ENCODE measurements around the gene ZNRF3.

The ZNRF3 gene

GRCh38 chr22:28988457-28988856 is 105.1 kb downstream of the ZNRF3 start:
- Histone ChIP-seq H3K4me1 (ENCODE audit: insufficient read depth, insufficient read length) (peaks cover 13% of the 10 kb centered on the region), H3K27me3 (ENCODE audit: insufficient read depth, insufficient read length) (no peaks in the 10 kb centered on the region), H3K36me3 (ENCODE audit: insufficient read depth, insufficient read length, low read length) (peaks cover 35% of the 10 kb centered on the region), H3K9me3 (ENCODE audit: insufficient read depth, low read length) (peaks cover 14% of the 10 kb centered on the region), H3K4me3 (ENCODE audit: insufficient read length, low read depth) (no peak overlapping the region), H3K9ac (ENCODE audit: insufficient read length, low read depth) (peak overlapping the region; percentile 18)
- DNase-seq (ENCODE audit: low read depth, low spot score): no peak
- TF ChIP-seq SUZ12 (IDR thresholded peaks at IDR 0.05; ENCODE audit: extremely low read depth, insufficient read depth, insufficient read length): no peak
- TF ChIP-seq YY1 (IDR thresholded peaks at IDR 0.05; ENCODE audit: insufficient read depth, insufficient read length): no peak
- no peak for TF ChIP-seq ZNF274 (IDR thresholded peaks at IDR 0.05; ENCODE audit: low read depth, low read length)

GRCh38 chr22:28989035-28989464 is 105.7 kb downstream of the ZNRF3 start:
- peaks cover 14% of the 10 kb centered on the region for H3K9me3 ChIP-seq (ENCODE audit: insufficient read depth, low read length)
- H3K27me3 ChIP-seq (ENCODE audit: insufficient read depth, insufficient read length): no peaks in the 10 kb centered on the region
- peaks cover 40% of the 10 kb centered on the region for H3K36me3 ChIP-seq (ENCODE audit: insufficient read depth, insufficient read length, low read length)
- TF ChIP-seq SUZ12 (IDR thresholded peaks at IDR 0.05; ENCODE audit: extremely low read depth, insufficient read depth, insufficient read length): no peak
- no peak for TF ChIP-seq YY1 (IDR thresholded peaks at IDR 0.05; ENCODE audit: insufficient read depth, insufficient read length)
- TF ChIP-seq ZNF274 (IDR thresholded peaks at IDR 0.05; ENCODE audit: low read depth, low read length): no peak
- H3K9ac ChIP-seq (ENCODE audit: insufficient read length, low read depth): peak overlapping the region; percentile 50
- H3K4me3 ChIP-seq (ENCODE audit: insufficient read length, low read depth): no peak overlapping the region
- H3K4me1 ChIP-seq (ENCODE audit: insufficient read depth, insufficient read length): peaks cover 13% of the 10 kb centered on the region
- DNase-seq (ENCODE audit: low read depth, low spot score): peak; percentile 74

GRCh38 chr22:28989484-28989883 is 106.1 kb downstream of the ZNRF3 start:
- peaks cover 40% of the 10 kb centered on the region for H3K36me3 ChIP-seq (ENCODE audit: insufficient read depth, insufficient read length, low read length)
- TF ChIP-seq YY1 (IDR thresholded peaks at IDR 0.05; ENCODE audit: insufficient read depth, insufficient read length): no peak
- no peak for TF ChIP-seq ZNF274 (IDR thresholded peaks at IDR 0.05; ENCODE audit: low read depth, low read length)
- no peak for TF ChIP-seq SUZ12 (IDR thresholded peaks at IDR 0.05; ENCODE audit: extremely low read depth, insufficient read depth, insufficient read length)
- DNase-seq (ENCODE audit: low read depth, low spot score): no peak
- peaks cover 13% of the 10 kb centered on the region for H3K4me1 ChIP-seq (ENCODE audit: insufficient read depth, insufficient read length)
- peaks cover 14% of the 10 kb centered on the region for H3K9me3 ChIP-seq (ENCODE audit: insufficient read depth, low read length)
- H3K9ac ChIP-seq (ENCODE audit: insufficient read length, low read depth): peak overlapping the region; percentile 39
- no peak overlapping the region for H3K4me3 ChIP-seq (ENCODE audit: insufficient read length, low read depth)
- no peaks in the 10 kb centered on the region for H3K27me3 ChIP-seq (ENCODE audit: insufficient read depth, insufficient read length)

- Histone ChIP-seq H3K9ac (ENCODE audit: insufficient read length, low read depth) (peak overlapping the region; percentile 39), H3K9me3 (ENCODE audit: insufficient read depth, low read length) (peaks cover 13% of the 10 kb centered on the region), H3K36me3 (ENCODE audit: insufficient read depth, insufficient read length, low read length) (peaks cover 40% of the 10 kb centered on the region), H3K4me1 (ENCODE audit: insufficient read depth, insufficient read length) (peaks cover 13% of the 10 kb centered on the region), H3K27me3 (ENCODE audit: insufficient read depth, insufficient read length) (no peaks in the 10 kb centered on the region), H3K4me3 (ENCODE audit: insufficient read length, low read depth) (no peak overlapping the region)
- no peak for DNase-seq (ENCODE audit: low read depth, low spot score)
- TF ChIP-seq SUZ12 (IDR thresholded peaks at IDR 0.05; ENCODE audit: extremely low read depth, insufficient read depth, insufficient read length) (no peak), YY1 (IDR thresholded peaks at IDR 0.05; ENCODE audit: insufficient read depth, insufficient read length) (no peak), ZNF274 (IDR thresholded peaks at IDR 0.05; ENCODE audit: low read depth, low read length) (no peak)
Measured at GRCh38 chr22:28989912-28990311, 106.5 kb downstream of the ZNRF3 start.

- Histone ChIP-seq H3K4me1 (ENCODE audit: insufficient read depth, insufficient read length) (peaks cover 10% of the 10 kb centered on the region), H3K4me3 (ENCODE audit: insufficient read length, low read depth) (no peak overlapping the region), H3K36me3 (ENCODE audit: insufficient read depth, insufficient read length, low read length) (peaks cover 40% of the 10 kb centered on the region), H3K9me3 (ENCODE audit: insufficient read depth, low read length) (no peaks in the 10 kb centered on the region), H3K9ac (ENCODE audit: insufficient read length, low read depth) (no peak overlapping the region), H3K27me3 (ENCODE audit: insufficient read depth, insufficient read length) (no peaks in the 10 kb centered on the region)
- DNase-seq (ENCODE audit: low read depth, low spot score): no peak
- TF ChIP-seq ZNF274 (IDR thresholded peaks at IDR 0.05; ENCODE audit: low read depth, low read length): no peak
- no peak for TF ChIP-seq SUZ12 (IDR thresholded peaks at IDR 0.05; ENCODE audit: extremely low read depth, insufficient read depth, insufficient read length)
- TF ChIP-seq YY1 (IDR thresholded peaks at IDR 0.05; ENCODE audit: insufficient read depth, insufficient read length): no peak
Measured at GRCh38 chr22:28992565-28993356, 109.4 kb downstream of the ZNRF3 start.

GRCh38 chr22:28994522-28994921 is 111.2 kb downstream of the ZNRF3 start:
- Histone ChIP-seq H3K9ac (ENCODE audit: insufficient read length, low read depth) (no peak overlapping the region), H3K4me3 (ENCODE audit: insufficient read length, low read depth) (no peak overlapping the region), H3K27me3 (ENCODE audit: insufficient read depth, insufficient read length) (no peaks in the 10 kb centered on the region), H3K36me3 (ENCODE audit: insufficient read depth, insufficient read length, low read length) (peaks cover 35% of the 10 kb centered on the region), H3K4me1 (ENCODE audit: insufficient read depth, insufficient read length) (peaks cover 5% of the 10 kb centered on the region), H3K9me3 (ENCODE audit: insufficient read depth, low read length) (no peaks in the 10 kb centered on the region)
- TF ChIP-seq ZNF274 (IDR thresholded peaks at IDR 0.05; ENCODE audit: low read depth, low read length) (no peak), SUZ12 (IDR thresholded peaks at IDR 0.05; ENCODE audit: extremely low read depth, insufficient read depth, insufficient read length) (no peak), YY1 (IDR thresholded peaks at IDR 0.05; ENCODE audit: insufficient read depth, insufficient read length) (no peak)
- DNase-seq (ENCODE audit: low read depth, low spot score): no peak

GRCh38 chr22:28995551-28995950 is 112.2 kb downstream of the ZNRF3 start:
- TF ChIP-seq SUZ12 (IDR thresholded peaks at IDR 0.05; ENCODE audit: extremely low read depth, insufficient read depth, insufficient read length) (no peak), YY1 (IDR thresholded peaks at IDR 0.05; ENCODE audit: insufficient read depth, insufficient read length) (no peak)
- Histone ChIP-seq H3K4me3 (ENCODE audit: insufficient read length, low read depth) (no peak overlapping the region), H3K9ac (ENCODE audit: insufficient read length, low read depth) (no peak overlapping the region), H3K27me3 (ENCODE audit: insufficient read depth, insufficient read length) (no peaks in the 10 kb centered on the region), H3K4me1 (ENCODE audit: insufficient read depth, insufficient read length) (peaks cover 2% of the 10 kb centered on the region), H3K36me3 (ENCODE audit: insufficient read depth, insufficient read length, low read length) (peaks cover 36% of the 10 kb centered on the region), H3K9me3 (ENCODE audit: insufficient read depth, low read length) (no peaks in the 10 kb centered on the region)
- DNase-seq (ENCODE audit: low read depth, low spot score): no peak

Measured in NT2/D1 (cell line).